HepG2 (cell line): ENCODE results near the gene CDCA5. TPM values are rescaled to one million over a fixed set of nuclear protein-coding genes. Genes with fewer than 3 reads are reported as not detected.

ENCODE experiments used
- ATAC-seq: fragments of 200-7000 bp; cut with Tn5 transposase; 3 replicates; pipeline ENCODE4 v1.9.1; 2020; ENCODE audit warnings: mild to moderate bottlenecking, moderate library complexity
- BruUV-seq: library from RNA; stranded (reverse); fragments of 400-500 nt; replicated peaks from 2 replicates; lab custom pipeline; 2021; lab: Mats Ljungman, UMichigan
- CTCF ChIA-PET: fragments of 300-600 bp; formaldehyde crosslinking; extraction: SDS; loops from one replicate; lab custom pipeline; 2021; ENCODE audit warnings: low total read pairs, inconsistent platforms, low intra/inter-chr PET ratio; lab: Yijun Ruan, JAX
- POLR2A ChIA-PET: fragments of 350-600 bp; sonication (Branson Sonifier 250); formaldehyde crosslinking; loops from one replicate; lab custom pipeline; 2020; ENCODE audit warnings: antibody characterized with exemption, inconsistent platforms; lab: Yijun Ruan, JAX
- DNase-seq: peaks from one replicate; pipeline ENCODE4 v3.0.0-alpha.2; 2015; ENCODE audit warnings: low spot score
- FAIRE-seq: peaks from 3 replicates; lab custom pipeline; 2011; peaks lifted over from hg19 to GRCh38; lab: Jason Lieb, UNC
- H2AFZ ChIP-seq: one replicate; pipeline ENCODE4 v1.6.1; 2011; ENCODE audit warnings: low read length, inconsistent platforms
- H3K27ac ChIP-seq: fragments of 300-600 bp; 3 replicates; pipeline ENCODE4 v1.8.0; 2011; ENCODE audit warnings: mixed run types, mild to moderate bottlenecking, mixed read lengths, low read length, inconsistent platforms; ENCODE audit not compliant: insufficient read depth; ENCODE audit errors: extremely low read length
- H3K27me3 ChIP-seq, 2 experiments: fragments of 200-600 bp in 1 of 2; 2 replicates in 1 of 2; 3 replicates in 1 of 2; pipeline versions ENCODE4 v1.6.0 to v1.8.0; 2011; ENCODE audit warnings: low read length in 2 of 2, mild to moderate bottlenecking in 2 of 2, moderate library complexity in 2 of 2, inconsistent platforms in 1 of 2; ENCODE audit not compliant: insufficient read depth in 2 of 2, control insufficient read depth in 1 of 2
- H3K36me3 ChIP-seq, 2 experiments: fragments of 200-600 bp in 1 of 2; replicated peaks in 1 of 2; 2 replicates in 1 of 2; 3 replicates in 1 of 2; pipeline versions ENCODE4 v1.5.1 to v1.8.0; 2011; ENCODE audit warnings: low read length in 2 of 2, inconsistent platforms in 1 of 2; ENCODE audit not compliant: insufficient read depth in 2 of 2, control insufficient read depth in 1 of 2
- H3K4me1 ChIP-seq: 2 replicates; pipeline ENCODE4 v1.5.1; 2012; ENCODE audit warnings: low read length, inconsistent platforms; ENCODE audit not compliant: insufficient read depth
- H3K4me2 ChIP-seq: 2 replicates; pipeline ENCODE4 v1.6.0; 2011; ENCODE audit warnings: low read depth, low read length, inconsistent platforms
- H3K4me3 ChIP-seq, 3 experiments: fragments of 200-600 bp in 1 of 3; sonication (generic), shearing (Covaris generic) in 1 of 3; replicated peaks in 1 of 3; 2 replicates each; pipeline ENCODE4 v1.5.1; 2011 to 2016; ENCODE audit warnings: low read length in 3 of 3, inconsistent platforms in 2 of 3, low read depth in 2 of 3, mild to moderate bottlenecking in 2 of 3, control low read depth in 1 of 3, mixed read lengths in 1 of 3; ENCODE audit not compliant: insufficient read depth in 1 of 3
- H3K79me2 ChIP-seq: one replicate; pipeline ENCODE4 v1.6.1; 2011; ENCODE audit warnings: low read length, inconsistent platforms; ENCODE audit not compliant: insufficient read depth
- H3K9ac ChIP-seq: 2 replicates; pipeline ENCODE4 v1.6.0; 2011; ENCODE audit warnings: mild to moderate bottlenecking, low read depth, low read length, inconsistent platforms; ENCODE audit not compliant: insufficient read depth
- H3K9me3 ChIP-seq: 2 replicates; pipeline ENCODE4 v1.5.1; 2012; ENCODE audit warnings: mild to moderate bottlenecking, low read length
- H4K20me1 ChIP-seq: 2 replicates; pipeline ENCODE4 v1.6.0; 2011; ENCODE audit warnings: inconsistent platforms, mild to moderate bottlenecking, low read length, moderate library complexity; ENCODE audit not compliant: insufficient read depth
- AGO2 ChIP-seq: fragments of 200-400 bp; formaldehyde crosslinking; optimal IDR thresholded peaks from 2 replicates; pipeline ENCODE3; 2017; ENCODE audit warnings: mild to moderate bottlenecking, low read depth, low read length, moderate library complexity
- POLR2A ChIP-seq, 2 experiments: IDR thresholded peaks; 2 replicates each; pipeline ENCODE4 v1.6.1; 2011; ENCODE audit warnings: low read depth in 2 of 2, low read length in 2 of 2, mild to moderate bottlenecking in 1 of 2, moderate library complexity in 1 of 2; ENCODE audit not compliant: insufficient read depth in 1 of 2
- SAP130 ChIP-seq: IDR thresholded peaks from 2 replicates; pipeline ENCODE4 v1.6.1; 2016; ENCODE audit warnings: low read depth
- WGBS: methylation state at CpG from one replicate; pipeline ENCODE4 v1.1.6; 2017; ENCODE audit warnings: low lambda C conversion rate; 5-methylcytosine and 5-hydroxymethylcytosine counted together
- in situ Hi-C: cut with HindIII; loops from 2 replicates; pipeline ENCODE4 v1.10.0; 2017; ENCODE audit warnings: low pct_unique_long_range_greater_than_20kb; ENCODE audit not compliant: extremely low pct_ligation_motif_present
- intact Hi-C: fragments of 100-400 bp; cut with micrococcal nuclease; formaldehyde crosslinking; loops from one replicate; pipeline ENCODE4 v1.10.0; 2022; ENCODE audit not compliant: unreplicated experiment
- polyA plus RNA-seq, 8 experiments: library from polyadenylated mRNA; depleted of rRNA in 3 of 8; stranded (reverse) in 7 of 8; unstranded in 1 of 8; fragments of >200 nt; fragmentation: Illumina TruSeq in 4 of 8; extraction: Trizol in 4 of 8; gene quantifications; 2 replicates each; pipeline versions ENCODE4 v1.2.1 to v1.2.3, GENCODE V29; 2011 to 2016; ENCODE audit warnings: low read depth in 4 of 8, missing spikeins in 1 of 8, mixed read lengths in 1 of 8; ENCODE audit not compliant: insufficient read depth in 1 of 8
- total RNA-seq, 5 experiments: library from RNA; depleted of rRNA; stranded (reverse); fragments of >200 nt; fragmentation: Illumina TruSeq; extraction: Trizol; gene quantifications; 2 replicates each; pipeline ENCODE4 v1.2.3, GENCODE V29; 2016; ENCODE audit warnings: low read depth in 1 of 5
- TF ChIP-seq, protein P1 (sequence below): sonication (generic); formaldehyde crosslinking; IDR thresholded peaks from 2 replicates; pipeline ENCODE4 v1.5.0; 2020; ENCODE audit warnings: mild to moderate bottlenecking, missing genetic modification reagents
- TF ChIP-seq, protein P2 (sequence below): sonication (generic); formaldehyde crosslinking; conservative IDR thresholded peaks from 2 replicates; pipeline ENCODE4 v1.4.0; 2020; ENCODE audit warnings: missing genetic modification reagents

Gene CDCA5
- total and polyA plus RNA-seq, 2 of the 13 experiments (the other 11 are each of a cell fraction or from before 2014, with no cell fraction given), result 13.5 to 50.6 TPM

DNA sequence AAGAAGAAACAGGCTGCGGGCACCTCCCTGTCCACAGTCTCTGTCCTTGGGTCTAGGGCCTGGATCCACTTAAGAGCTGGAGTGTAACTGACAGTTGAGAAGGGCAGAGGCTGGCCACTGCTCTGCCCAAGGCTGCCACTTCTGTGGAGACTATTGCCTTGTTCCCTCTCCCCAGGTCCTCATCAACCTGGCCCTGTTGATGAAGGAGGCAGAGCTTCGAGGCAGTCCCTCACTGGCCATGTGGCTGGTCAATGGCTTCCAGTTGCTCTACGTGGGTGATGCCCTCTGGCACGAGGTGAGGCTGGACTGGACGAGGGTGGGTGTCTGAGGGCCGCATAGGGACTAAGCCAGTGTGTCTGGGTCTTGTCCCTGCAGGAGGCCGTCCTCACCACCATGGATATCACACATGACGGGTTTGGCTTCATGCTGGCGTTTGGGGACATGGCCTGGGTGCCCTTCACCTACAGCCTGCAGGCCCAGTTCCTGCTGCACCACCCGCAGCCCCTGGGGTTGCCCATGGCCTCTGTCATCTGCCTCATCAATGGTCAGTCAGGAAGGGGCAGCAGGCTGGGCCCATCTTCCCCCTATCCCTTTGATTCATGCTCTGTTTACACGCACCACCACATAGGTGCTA is 30.8 kb upstream of the CDCA5 start:
- in situ Hi-C loops, result loop anchor here (5.0 kb wide), 1 partner anchor 68 kb away; the partner anchor contains the start of gene CAPN1
- POLR2A ChIA-PET, result interaction anchor here (4.8 to 4.9 kb wide), 2 partner anchors 18 to 20 kb away, joined by 53 to 86 read pairs; partner anchors contain the start of genes SYVN1 and VPS51
- Histone ChIP-seq H4K20me1 (no peaks in the 10 kb centered on the region), H3K4me1 (peaks cover 37% of the 10 kb centered on the region), H3K9me3 (no peaks in the 10 kb centered on the region), H3K27ac (no peak overlapping the region), H3K27me3 (no peaks in the 10 kb centered on the region), H3K79me2 (peaks cover 10% of the 10 kb centered on the region), H3K4me3 (no peak overlapping the region), H2AFZ (no peak overlapping the region), H3K36me3 (peaks cover 0 to 9% of the 10 kb centered on the region in 2 experiments; a peak in 3 of 5 replicates), H3K9ac (no peak overlapping the region), H3K4me2 (no peak overlapping the region)
- DNase-seq (no peak), FAIRE-seq (no peak), ATAC-seq (no peak)
- TF ChIP-seq, protein P1, sequence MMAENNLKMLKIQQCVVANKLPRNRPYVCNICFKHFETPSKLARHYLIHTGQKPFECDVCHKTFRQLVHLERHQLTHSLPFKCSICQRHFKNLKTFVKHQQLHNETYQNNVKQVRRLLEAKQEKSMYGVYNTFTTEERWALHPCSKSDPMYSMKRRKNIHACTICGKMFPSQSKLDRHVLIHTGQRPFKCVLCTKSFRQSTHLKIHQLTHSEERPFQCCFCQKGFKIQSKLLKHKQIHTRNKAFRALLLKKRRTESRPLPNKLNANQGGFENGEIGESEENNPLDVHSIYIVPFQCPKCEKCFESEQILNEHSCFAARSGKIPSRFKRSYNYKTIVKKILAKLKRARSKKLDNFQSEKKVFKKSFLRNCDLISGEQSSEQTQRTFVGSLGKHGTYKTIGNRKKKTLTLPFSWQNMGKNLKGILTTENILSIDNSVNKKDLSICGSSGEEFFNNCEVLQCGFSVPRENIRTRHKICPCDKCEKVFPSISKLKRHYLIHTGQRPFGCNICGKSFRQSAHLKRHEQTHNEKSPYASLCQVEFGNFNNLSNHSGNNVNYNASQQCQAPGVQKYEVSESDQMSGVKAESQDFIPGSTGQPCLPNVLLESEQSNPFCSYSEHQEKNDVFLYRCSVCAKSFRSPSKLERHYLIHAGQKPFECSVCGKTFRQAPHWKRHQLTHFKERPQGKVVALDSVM, result no peak
- no peak for TF ChIP-seq SAP130 (CRISPR knock-in tag)
- peak; percentile 83 for TF ChIP-seq AGO2
- TF ChIP-seq POLR2A (IDR thresholded peaks at IDR 0.05; ENCODE audit: insufficient read depth in 1 of 2, low read depth in 2 of 2, low read length in 2 of 2), result 0 out of 4 replicates have a peak, but pooled peaks of 1 of the 2 experiments have one; percentile 1
- TF ChIP-seq, protein P2, sequence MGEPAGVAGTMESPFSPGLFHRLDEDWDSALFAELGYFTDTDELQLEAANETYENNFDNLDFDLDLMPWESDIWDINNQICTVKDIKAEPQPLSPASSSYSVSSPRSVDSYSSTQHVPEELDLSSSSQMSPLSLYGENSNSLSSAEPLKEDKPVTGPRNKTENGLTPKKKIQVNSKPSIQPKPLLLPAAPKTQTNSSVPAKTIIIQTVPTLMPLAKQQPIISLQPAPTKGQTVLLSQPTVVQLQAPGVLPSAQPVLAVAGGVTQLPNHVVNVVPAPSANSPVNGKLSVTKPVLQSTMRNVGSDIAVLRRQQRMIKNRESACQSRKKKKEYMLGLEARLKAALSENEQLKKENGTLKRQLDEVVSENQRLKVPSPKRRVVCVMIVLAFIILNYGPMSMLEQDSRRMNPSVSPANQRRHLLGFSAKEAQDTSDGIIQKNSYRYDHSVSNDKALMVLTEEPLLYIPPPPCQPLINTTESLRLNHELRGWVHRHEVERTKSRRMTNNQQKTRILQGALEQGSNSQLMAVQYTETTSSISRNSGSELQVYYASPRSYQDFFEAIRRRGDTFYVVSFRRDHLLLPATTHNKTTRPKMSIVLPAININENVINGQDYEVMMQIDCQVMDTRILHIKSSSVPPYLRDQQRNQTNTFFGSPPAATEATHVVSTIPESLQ (CRISPR knock-in tag), result no peak
- intact Hi-C loops, result no loop called here
- CTCF ChIA-PET, result no interaction called here
- BruUV-seq, result no TSS peak
- WGBS, result 91% methylated on average over 8 of the region's 11 CpGs
